ENCODE results near the gene MINAR1.

MINAR1 gene

GRCh38 chr15:79399606-79400005 lies 32.5 kb upstream of the MINAR1 start:
- Histone ChIP-seq H2AFZ (ENCODE audit: low read depth) (no peak overlapping the region), H3K27me3 (ENCODE audit: insufficient read depth, low read depth) (no peaks in the 10 kb centered on the region), H3K27ac (no peak overlapping the region)

GRCh38 chr15:79400650-79401049 lies 31.5 kb upstream of the MINAR1 start:
- no peak overlapping the region for H2AFZ ChIP-seq (ENCODE audit: low read depth)
- no peak overlapping the region for H3K27ac ChIP-seq
- H3K9ac ChIP-seq, result no peak overlapping the region
- no peaks in the 10 kb centered on the region for H3K4me1 ChIP-seq (ENCODE audit: low read depth, poor library complexity, severe bottlenecking)
- H3K79me2 ChIP-seq (ENCODE audit: insufficient read depth, low read depth), result no peaks in the 10 kb centered on the region
- H4K20me1 ChIP-seq (ENCODE audit: insufficient read depth), result no peaks in the 10 kb centered on the region
- no peak overlapping the region for H3K4me2 ChIP-seq
- H3K36me3 ChIP-seq (ENCODE audit: insufficient read depth), result no peaks in the 10 kb centered on the region
- no peak overlapping the region for H3K4me3 ChIP-seq (IDR thresholded peaks at IDR 0.05; ENCODE audit: insufficient read depth, low read depth, low read length)
- no peaks in the 10 kb centered on the region for H3K27me3 ChIP-seq (ENCODE audit: insufficient read depth, low read depth)
- TF ChIP-seq CTCF (conservative IDR thresholded peaks at IDR 0.05; ENCODE audit: low read depth, low read length), result no peak

More at GRCh38 chr15:79399606-79400005, 32.5 kb upstream of the MINAR1 start:
- Histone ChIP-seq H3K9ac (no peak overlapping the region), H3K4me3 (IDR thresholded peaks at IDR 0.05; ENCODE audit: insufficient read depth, low read depth, low read length) (no peak overlapping the region), H3K4me2 (no peak overlapping the region), H3K79me2 (ENCODE audit: insufficient read depth, low read depth) (no peaks in the 10 kb centered on the region), H4K20me1 (ENCODE audit: insufficient read depth) (no peaks in the 10 kb centered on the region), H3K36me3 (ENCODE audit: insufficient read depth) (no peaks in the 10 kb centered on the region), H3K4me1 (ENCODE audit: low read depth, poor library complexity, severe bottlenecking) (no peaks in the 10 kb centered on the region)
- TF ChIP-seq CTCF (conservative IDR thresholded peaks at IDR 0.05; ENCODE audit: low read depth, low read length), result no peak

GRCh38 chr15:79401301-79401700 lies 30.8 kb upstream of the MINAR1 start:
- no peak for TF ChIP-seq CTCF (conservative IDR thresholded peaks at IDR 0.05; ENCODE audit: low read depth, low read length)
- Histone ChIP-seq H3K27ac (no peak overlapping the region), H2AFZ (ENCODE audit: low read depth) (no peak overlapping the region), H3K79me2 (ENCODE audit: insufficient read depth, low read depth) (no peaks in the 10 kb centered on the region), H3K4me1 (ENCODE audit: low read depth, poor library complexity, severe bottlenecking) (no peaks in the 10 kb centered on the region), H4K20me1 (ENCODE audit: insufficient read depth) (no peaks in the 10 kb centered on the region), H3K4me3 (IDR thresholded peaks at IDR 0.05; ENCODE audit: insufficient read depth, low read depth, low read length) (no peak overlapping the region), H3K4me2 (no peak overlapping the region), H3K9ac (no peak overlapping the region), H3K36me3 (ENCODE audit: insufficient read depth) (no peaks in the 10 kb centered on the region), H3K27me3 (ENCODE audit: insufficient read depth, low read depth) (no peaks in the 10 kb centered on the region)

- H3K79me2 ChIP-seq (ENCODE audit: insufficient read depth, low read depth), result no peaks in the 10 kb centered on the region
- no peak overlapping the region for H2AFZ ChIP-seq (ENCODE audit: low read depth)
- H3K9ac ChIP-seq, result no peak overlapping the region
- no peaks in the 10 kb centered on the region for H3K36me3 ChIP-seq (ENCODE audit: insufficient read depth)
- no peak overlapping the region for H3K4me2 ChIP-seq
- H4K20me1 ChIP-seq (ENCODE audit: insufficient read depth), result no peaks in the 10 kb centered on the region
- H3K27me3 ChIP-seq (ENCODE audit: insufficient read depth, low read depth), result no peaks in the 10 kb centered on the region
- H3K4me1 ChIP-seq (ENCODE audit: low read depth, poor library complexity, severe bottlenecking), result no peaks in the 10 kb centered on the region
- no peak for TF ChIP-seq CTCF (conservative IDR thresholded peaks at IDR 0.05; ENCODE audit: low read depth, low read length)
- H3K4me3 ChIP-seq (IDR thresholded peaks at IDR 0.05; ENCODE audit: insufficient read depth, low read depth, low read length), result no peak overlapping the region
- H3K27ac ChIP-seq, result no peak overlapping the region
Observed at GRCh38 chr15:79402136-79402535, 30.0 kb upstream of the MINAR1 start.
